CD4-positive, alpha-beta memory T cell (primary cell): ENCODE data around the gene SV2A. TPM values are rescaled to one million over a fixed set of nuclear protein-coding genes. Genes with fewer than 3 reads are reported as not detected.
A peak's percentile ranks its signal among the peaks of the same experiment; 100 is the strongest.

Source experiments
- CTCF ChIA-PET: fragments of 350-600 bp; sonication (Branson Sonifier 250); formaldehyde crosslinking; loops from one replicate; lab custom pipeline; 2021; ENCODE audit warnings: inconsistent platforms; ENCODE audit not compliant: partially characterized antibody; lab: Charles Lee
- POLR2A ChIA-PET: fragments of 350-600 bp; sonication (Branson Sonifier 250); formaldehyde crosslinking; loops from one replicate; lab custom pipeline; 2021; ENCODE audit not compliant: partially characterized antibody; lab: Charles Lee
- DNase-seq, 5 donors: peaks; one replicate each; pipeline versions ENCODE4 v3.0.0 to v3.0.0-alpha.2; 2020 to 2022; ENCODE audit warnings: mixed read lengths in 1 of 5
- H3K27ac ChIP-seq: one replicate; pipeline ENCODE4 v1.7.0; 2013; ENCODE audit warnings: low read depth, low read length
- H3K27me3 ChIP-seq: 2 replicates; pipeline ENCODE4 v1.7.0; 2013; ENCODE audit warnings: mild to moderate bottlenecking, low read length, moderate library complexity; ENCODE audit not compliant: insufficient read depth
- H3K36me3 ChIP-seq: 2 replicates; pipeline ENCODE4 v1.7.0; 2013; ENCODE audit warnings: mild to moderate bottlenecking, low read length, moderate library complexity; ENCODE audit not compliant: insufficient read depth
- H3K4me1 ChIP-seq: 2 replicates; pipeline ENCODE4 v1.7.0; 2013; ENCODE audit warnings: mild to moderate bottlenecking, low read length, moderate library complexity; ENCODE audit not compliant: insufficient read depth
- H3K4me3 ChIP-seq, 2 donors: one replicate each; pipeline ENCODE4 v1.7.0; 2013; ENCODE audit warnings: low read length in 2 of 2, mild to moderate bottlenecking in 1 of 2
- H3K9me3 ChIP-seq, 2 donors: one replicate each; pipeline ENCODE4 v1.7.0; 2013; ENCODE audit warnings: low read length in 2 of 2, control low read depth in 1 of 2; ENCODE audit not compliant: control insufficient read depth in 1 of 2
- H3K27ac Mint-ChIP-seq, 7 donors: one replicate each; pipeline ENCODE4 v1.8.0; 2020 to 2021; ENCODE audit warnings: mixed read lengths in 7 of 7, mild to moderate bottlenecking in 6 of 7, inconsistent platforms in 3 of 7, moderate library complexity in 3 of 7
- H3K27me3 Mint-ChIP-seq, 2 donors: one replicate each; pipeline ENCODE4 v1.8.0; 2020 to 2021; ENCODE audit warnings: mixed read lengths in 2 of 2
- H3K36me3 Mint-ChIP-seq, 2 donors: one replicate each; pipeline ENCODE4 v1.8.0; 2020 to 2021; ENCODE audit warnings: mixed read lengths in 2 of 2, inconsistent platforms in 1 of 2, mild to moderate bottlenecking in 1 of 2
- H3K4me1 Mint-ChIP-seq, 4 donors: one replicate each; pipeline ENCODE4 v1.8.0; 2020 to 2021; ENCODE audit warnings: mixed read lengths in 4 of 4, mild to moderate bottlenecking in 1 of 4
- H3K4me3 Mint-ChIP-seq, 8 donors: one replicate each; pipeline ENCODE4 v1.8.0; 2020 to 2021; ENCODE audit warnings: mixed read lengths in 8 of 8, mild to moderate bottlenecking in 7 of 8, moderate library complexity in 6 of 8, inconsistent platforms in 3 of 8
- H3K9me3 Mint-ChIP-seq, 8 donors: one replicate each; pipeline ENCODE4 v1.8.0; 2020 to 2021; ENCODE audit warnings: mixed read lengths in 8 of 8, mild to moderate bottlenecking in 5 of 8, inconsistent platforms in 3 of 8, moderate library complexity in 1 of 8
- intact Hi-C: fragments of 100-400 bp; cut with micrococcal nuclease; formaldehyde crosslinking; loops from one replicate; pipeline ENCODE4 v1.15.1; 2023
- polyA plus RNA-seq, 2 donors: library from polyadenylated mRNA; unstranded; fragments of 300-500 nt; fragmentation: Illumina TruSeq; gene quantifications; one replicate each; pipeline ENCODE4 v1.2.3, GENCODE V29; 2021
- total RNA-seq, 2 experiments: library from RNA; stranded (reverse); gene quantifications; one replicate each; pipeline ENCODE4 v1.2.3, GENCODE V29; 2021

The SV2A gene
- total RNA-seq (1 to 10 TPM; 4.3 to 5.0 TPM), polyA plus RNA-seq (1 to 10 TPM; 2.8 to 2.9 TPM)

GRCh38 chr1:149917571-149918144, at the start of gene SV2A:
Gene SV2A (minus strand): TSS chr1:149917844. CDS start chr1:149913840, 4,004 bp downstream.
- Mint-ChIP-seq H3K27me3 (no peaks in the 10 kb centered on the region), H3K4me3 (peak within 1 kb of the TSS; percentile 85 to 94 (median 90)), H3K9me3 (peaks cover 0 to 3% (median 0%) of the 10 kb centered on the region in 8 donors), H3K4me1 (peaks cover 17 to 49% (median 29%) of the 10 kb centered on the region in 4 donors), H3K27ac (peak within 1 kb of the TSS in 5 of 7 donors; percentile 75 to 93 (median 85)), H3K36me3 (peaks cover 11 to 12% of the 10 kb centered on the region in 2 donors)
- DNase-seq = peak; percentile 31 to 53 (median 35)
- peak within 1 kb of the TSS; percentile 29 for H3K27ac ChIP-seq
- no peaks in the 10 kb centered on the region for H3K9me3 ChIP-seq
- H3K27me3 ChIP-seq = no peaks in the 10 kb centered on the region
- H3K4me3 ChIP-seq = peak within 1 kb of the TSS; percentile 52 to 59
- CTCF ChIA-PET = no interaction called here
- intact Hi-C loops = no loop called here
- peaks cover 3% of the 10 kb centered on the region for H3K36me3 ChIP-seq
- peaks cover 25% of the 10 kb centered on the region for H3K4me1 ChIP-seq
- POLR2A ChIA-PET = interaction anchor here (0.6 to 2.7 kb wide), 3 partner anchors 10 to 30 kb away, joined by 3 to 8 read pairs (median 6); partner anchors contain the start of gene BOLA1

- H3K36me3 ChIP-seq = peaks cover 18% of the 10 kb centered on the region
- POLR2A ChIA-PET = no interaction called here
- no peak overlapping the region for H3K27ac ChIP-seq
- H3K4me3 ChIP-seq = no peak overlapping the region
- CTCF ChIA-PET = interaction anchor here (1.0 to 2.0 kb wide), 2 partner anchors 220 to 223 kb away, joined by 3 to 6 read pairs; no protein-coding TSS in a partner anchor
- Mint-ChIP-seq H3K9me3 (no peaks in the 10 kb centered on the region), H3K4me1 (peaks cover 7 to 14% (median 12%) of the 10 kb centered on the region in 4 donors), H3K4me3 (no peak overlapping the region), H3K36me3 (peaks cover 24 to 49% of the 10 kb centered on the region in 2 donors), H3K27me3 (no peaks in the 10 kb centered on the region), H3K27ac (peak overlapping the region in 1 of 7 donors; percentile 53)
- H3K9me3 ChIP-seq = no peaks in the 10 kb centered on the region
- peaks cover 12% of the 10 kb centered on the region for H3K4me1 ChIP-seq
- no peak for DNase-seq
- intact Hi-C loops = loop anchor here (5.0 kb wide), 1 partner anchor 45 kb away; the partner anchor contains the start of gene OTUD7B
- no peaks in the 10 kb centered on the region for H3K27me3 ChIP-seq
Observed at GRCh38 chr1:149967041-149967440, 49.4 kb upstream of the SV2A start.

GRCh38 chr1:149966405-149966804, 48.8 kb upstream of the SV2A start:
- Histone ChIP-seq H3K4me1 (peaks cover 16% of the 10 kb centered on the region), H3K9me3 (no peaks in the 10 kb centered on the region), H3K27ac (no peak overlapping the region), H3K36me3 (peaks cover 18% of the 10 kb centered on the region), H3K27me3 (no peaks in the 10 kb centered on the region), H3K4me3 (no peak overlapping the region)
- ChIA-PET POLR2A (no interaction called here), CTCF (interaction anchor here (1.0 to 2.0 kb wide), 2 partner anchors 221 to 224 kb away, joined by 3 to 6 read pairs; no protein-coding TSS in a partner anchor)
- DNase-seq = no peak
- no peaks in the 10 kb centered on the region for H3K27me3 Mint-ChIP-seq
- intact Hi-C loops = loop anchor here (5.0 kb wide), 1 partner anchor 46 kb away; the partner anchor contains the start of gene OTUD7B
- H3K36me3 Mint-ChIP-seq = peaks cover 19 to 44% of the 10 kb centered on the region in 2 donors
- H3K4me3 Mint-ChIP-seq = no peak overlapping the region
- H3K9me3 Mint-ChIP-seq = no peaks in the 10 kb centered on the region
- H3K27ac Mint-ChIP-seq = peak overlapping the region in 3 of 7 donors; percentile 75 to 85 (median 84)
- peaks cover 10 to 21% (median 16%) of the 10 kb centered on the region in 4 donors for H3K4me1 Mint-ChIP-seq

GRCh38 chr1:149965440-149965839, 47.8 kb upstream of the SV2A start:
- H3K27ac Mint-ChIP-seq = peak overlapping the region; percentile 6 to 90 (median 67)
- ChIA-PET POLR2A (no interaction called here), CTCF (interaction anchor here (0.8 to 2.3 kb wide), 3 partner anchors 56 to 225 kb away, joined by 3 to 19 read pairs (median 4); no protein-coding TSS in a partner anchor)
- H3K36me3 ChIP-seq = peaks cover 13% of the 10 kb centered on the region
- H3K27me3 ChIP-seq = no peaks in the 10 kb centered on the region
- H3K4me1 ChIP-seq = peaks cover 16% of the 10 kb centered on the region
- no peaks in the 10 kb centered on the region for H3K9me3 ChIP-seq
- no peak overlapping the region for H3K27ac ChIP-seq
- H3K9me3 Mint-ChIP-seq = no peaks in the 10 kb centered on the region
- peaks cover 14 to 35% of the 10 kb centered on the region in 2 donors for H3K36me3 Mint-ChIP-seq
- peak in 4 of 5 donors; percentile 8 to 21 (median 14) for DNase-seq
- peaks cover 10 to 23% (median 16%) of the 10 kb centered on the region in 4 donors for H3K4me1 Mint-ChIP-seq
- H3K4me3 ChIP-seq = no peak overlapping the region
- no peaks in the 10 kb centered on the region for H3K27me3 Mint-ChIP-seq
- intact Hi-C loops = loop anchor here (5.0 kb wide), 1 partner anchor 47 kb away; the partner anchor contains the start of gene OTUD7B
- H3K4me3 Mint-ChIP-seq = peak overlapping the region in 2 of 8 donors; percentile 7 to 20

- Mint-ChIP-seq H3K9me3 (no peaks in the 10 kb centered on the region), H3K4me1 (peaks cover 10 to 23% (median 16%) of the 10 kb centered on the region in 4 donors), H3K27ac (peak overlapping the region in 2 of 7 donors; percentile 55 to 57), H3K4me3 (no peak overlapping the region), H3K36me3 (peaks cover 23 to 40% of the 10 kb centered on the region in 2 donors), H3K27me3 (no peaks in the 10 kb centered on the region)
- no peak for DNase-seq
- Histone ChIP-seq H3K27ac (no peak overlapping the region), H3K27me3 (no peaks in the 10 kb centered on the region), H3K4me1 (peaks cover 16% of the 10 kb centered on the region), H3K9me3 (no peaks in the 10 kb centered on the region), H3K36me3 (peaks cover 18% of the 10 kb centered on the region), H3K4me3 (no peak overlapping the region)
- intact Hi-C loops = no loop called here
- ChIA-PET POLR2A (interaction anchor here (1.3 to 1.4 kb wide), 2 partner anchors 76 to 186 kb away, joined by 3 to 4 read pairs; partner anchors contain the start of gene PLEKHO1), CTCF (interaction anchor here (1.2 to 3.2 kb wide), 9 partner anchors 27 to 224 kb away, joined by 3 to 80 read pairs (median 4); no protein-coding TSS in a partner anchor)
Observed at GRCh38 chr1:149963358-149963757, 45.7 kb upstream of the SV2A start.

GRCh38 chr1:149962736-149963135, 45.1 kb upstream of the SV2A start:
- H3K36me3 ChIP-seq = peaks cover 18% of the 10 kb centered on the region
- Mint-ChIP-seq H3K4me1 (peaks cover 10 to 23% (median 16%) of the 10 kb centered on the region in 4 donors), H3K36me3 (peaks cover 26 to 40% of the 10 kb centered on the region in 2 donors), H3K27ac (peak overlapping the region in 5 of 7 donors; percentile 11 to 65 (median 57)), H3K9me3 (no peaks in the 10 kb centered on the region), H3K27me3 (no peaks in the 10 kb centered on the region), H3K4me3 (no peak overlapping the region)
- intact Hi-C loops = loop anchor here (1.0 kb wide), 4 partner anchors 88 to 225 kb away; partner anchors contain the start of gene VPS45
- peaks cover 16% of the 10 kb centered on the region for H3K4me1 ChIP-seq
- no peak overlapping the region for H3K27ac ChIP-seq
- POLR2A ChIA-PET = interaction anchor here (0.8 to 2.1 kb wide), 7 partner anchors 20 to 225 kb away, joined by 3 to 18 read pairs (median 3); partner anchors contain the start of gene PLEKHO1
- CTCF ChIA-PET = interaction anchor here (0.7 to 3.2 kb wide), 31 partner anchors 9 to 248 kb away, joined by 3 to 80 read pairs (median 4); partner anchors contain the start of genes SF3B4 and VPS45
- H3K27me3 ChIP-seq = no peaks in the 10 kb centered on the region
- no peak for DNase-seq
- H3K4me3 ChIP-seq = no peak overlapping the region
- no peaks in the 10 kb centered on the region for H3K9me3 ChIP-seq
